ENCODE data around the gene FKBP15. TPM values are rescaled to one million over a fixed set of nuclear protein-coding genes. Genes with fewer than 3 reads are reported as not detected.

Gene FKBP15
- total RNA-seq: 9.7 and 17.0 TPM in 2 replicates

GRCh38 chr9:113221003-113221799, at the start of gene FKBP15, which contains the start of gene SLC31A1:
TSS of gene FKBP15 (minus strand) at chr9:113221277. CDS start at chr9:113221243, 34 bp downstream.
TSS of gene SLC31A1 (plus strand) at chr9:113221544. CDS start at chr9:113256149, 34,605 bp downstream.

GRCh38 chr9:113150670-113151611, 70.1 kb downstream of the FKBP15 start, which contains the start of gene SLC31A2:
TSS of gene SLC31A2 (plus strand) at chr9:113151007. CDS start at chr9:113151075, 68 bp downstream.

Other genes starting within 250 kb of the FKBP15 start
- gene ZNF883, start 209.1 kb downstream of the FKBP15 start, total RNA-seq: 0.32 and 0.76 TPM in 2 replicates
- 0.97 and 2.0 TPM in 2 replicates for gene ZFP37, start 164.6 kb downstream of the FKBP15 start, total RNA-seq
- 5.8 and 5.9 TPM in 2 replicates for gene SLC31A2, start 70.3 kb downstream of the FKBP15 start, total RNA-seq
- gene SLC31A1, start 267 bp upstream of the FKBP15 start, total RNA-seq: 14.6 and 21.3 TPM in 2 replicates
- 76.7 and 98.0 TPM in 2 replicates for gene CDC26, start 54.3 kb upstream of the FKBP15 start, total RNA-seq
- 27.0 and 38.0 TPM in 2 replicates for gene PRPF4, start 54.4 kb upstream of the FKBP15 start, total RNA-seq
- gene RNF183, start 82.1 kb upstream of the FKBP15 start, total RNA-seq: not detected in 2 replicates
- gene WDR31, start 119.0 kb upstream of the FKBP15 start, total RNA-seq: 0.32 and 0.46 TPM in 2 replicates
- not detected in 2 replicates for gene BSPRY, start 128.3 kb upstream of the FKBP15 start, total RNA-seq
- gene HDHD3, start 155.7 kb upstream of the FKBP15 start, total RNA-seq: 7.8 and 8.8 TPM in 2 replicates
- 14.3 and 15.2 TPM in 2 replicates for gene ALAD, start 180.0 kb upstream of the FKBP15 start, total RNA-seq
- 63.0 and 91.5 TPM in 2 replicates for gene POLE3, start 189.4 kb upstream of the FKBP15 start, total RNA-seq
- gene C9orf43, start 189.5 kb upstream of the FKBP15 start, total RNA-seq: 0.15 and 0.32 TPM in 2 replicates
- 321 and 369 TPM in 2 replicates for gene RGS3, start 242.4 kb upstream of the FKBP15 start, total RNA-seq

Measured in epithelial cell of umbilical artery (primary cell).